Inflammatory macrophage treated with lipopolysaccharide for 4 hours (primary cell): ENCODE results near the gene TM4SF18.
"Not testable (repeated sequence)": the region's sequence is repeated elsewhere in the genome, so short reads cannot be mapped to it uniquely, and the experiment has no call there.

Experiments used
- DNase-seq: peaks from one replicate; pipeline ENCODE4 v3.0.0-alpha.2; 2020

The TM4SF18 gene, protein sequence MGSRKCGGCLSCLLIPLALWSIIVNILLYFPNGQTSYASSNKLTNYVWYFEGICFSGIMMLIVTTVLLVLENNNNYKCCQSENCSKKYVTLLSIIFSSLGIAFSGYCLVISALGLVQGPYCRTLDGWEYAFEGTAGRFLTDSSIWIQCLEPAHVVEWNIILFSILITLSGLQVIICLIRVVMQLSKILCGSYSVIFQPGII

DNA sequence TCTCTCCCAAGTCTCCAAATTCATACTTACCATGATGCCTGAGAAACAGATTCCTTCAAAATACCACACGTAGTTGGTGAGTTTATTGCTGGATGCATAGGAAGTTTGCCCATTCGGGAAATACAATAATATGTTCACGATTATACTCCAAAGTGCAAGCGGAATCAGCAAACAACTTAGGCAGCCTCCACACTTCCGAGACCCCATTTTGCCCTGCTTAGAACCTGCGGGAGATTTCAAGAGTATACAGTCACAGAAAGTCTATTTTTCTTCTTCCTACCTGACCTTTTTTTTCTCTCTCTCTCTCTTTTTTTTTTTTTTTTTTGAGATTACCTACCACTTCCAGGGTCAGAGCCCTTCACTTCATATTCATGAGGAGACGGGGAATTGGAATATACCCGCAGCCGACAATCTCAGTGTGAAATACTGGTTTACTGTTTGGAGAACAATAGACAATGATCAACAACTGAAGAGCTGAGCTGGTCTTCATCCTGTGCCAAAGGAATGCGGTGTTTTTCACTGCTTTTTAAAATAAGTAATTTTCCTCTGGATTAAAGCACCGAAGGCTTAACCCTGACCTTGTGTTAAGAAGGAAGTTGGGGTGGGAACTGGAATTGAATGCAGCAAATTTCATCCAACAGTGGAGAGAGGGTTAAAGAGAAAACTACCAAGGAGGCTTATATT is at the start of gene TM4SF18:
Gene TM4SF18, minus strand, starts transcription at position 461 of the 684 bp plus-strand sequence. Its CDS starts 254 bp downstream, at position 207.
- DNase-seq = no peak

DNA sequence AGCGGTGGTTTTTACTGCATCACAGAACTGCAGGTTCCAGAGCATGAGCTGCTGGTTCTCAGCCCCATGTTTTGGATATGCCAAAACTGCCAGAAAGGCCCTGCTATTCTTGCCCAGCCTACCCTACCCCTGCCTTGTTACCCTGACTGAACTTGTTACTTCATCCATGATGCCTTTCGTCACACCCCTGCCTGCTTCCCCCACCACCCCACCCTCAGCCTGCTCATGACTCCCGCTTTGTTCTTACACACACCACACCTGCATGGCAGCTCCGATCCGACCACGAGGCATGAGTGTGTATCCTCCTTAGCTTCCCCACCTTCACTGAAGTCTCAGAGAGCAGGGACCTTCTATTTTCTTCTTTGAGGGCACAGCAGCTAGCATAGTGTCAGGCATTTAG is 49.1 kb upstream of the TM4SF18 start:
- no peak for DNase-seq

- DNase-seq = no peak
Observed at GRCh38 chr3:149382101-149382467, 48.6 kb upstream of the TM4SF18 start.

DNA sequence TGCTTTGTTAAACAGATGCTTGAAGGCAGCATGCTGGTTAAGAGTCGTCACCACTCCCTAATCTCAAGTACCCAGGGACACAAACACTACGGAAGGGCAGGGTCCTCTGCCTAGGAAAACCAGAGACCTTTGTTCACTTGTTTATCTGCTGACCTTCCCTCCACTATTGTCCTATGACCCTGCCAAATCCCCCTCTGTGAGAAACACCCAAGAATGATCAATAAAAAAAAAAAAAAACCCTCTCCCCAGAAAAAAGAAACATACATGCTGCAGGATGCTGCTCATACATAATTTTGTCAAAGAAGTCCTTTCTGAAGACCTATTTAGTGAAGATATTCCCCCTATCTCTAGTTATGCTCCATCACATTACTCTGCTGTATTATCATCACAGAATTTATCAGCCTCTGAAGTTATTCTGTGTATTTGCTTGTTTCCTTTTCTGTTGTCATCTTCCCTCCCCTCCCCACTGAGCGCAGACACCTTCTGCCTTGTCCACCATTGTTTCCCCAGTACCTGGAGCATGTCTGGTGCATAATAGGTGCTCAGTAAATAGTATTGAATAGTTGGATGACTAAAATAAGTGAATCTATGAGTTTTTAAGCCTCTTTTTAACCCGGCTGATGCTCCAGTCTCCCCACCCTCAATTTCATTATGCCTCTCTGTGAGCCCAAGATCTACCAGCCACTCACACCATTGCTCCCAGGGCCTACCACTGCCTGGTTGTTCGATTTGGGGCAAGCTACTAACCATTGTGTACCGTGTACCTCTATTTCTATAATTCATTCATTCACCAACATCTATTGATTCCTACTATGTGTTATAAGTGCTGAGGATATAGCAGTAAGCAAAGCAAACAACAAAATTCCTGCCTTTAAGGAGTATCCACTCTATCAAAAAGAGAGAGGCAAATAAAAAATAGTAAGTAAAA is 48.0 kb upstream of the TM4SF18 start:
- DNase-seq = no peak

- not testable (repeated sequence) for DNase-seq
Observed at GRCh38 chr3:149380220-149380619, 46.8 kb upstream of the TM4SF18 start.

GRCh38 chr3:149378478-149379309 is 45.3 kb upstream of the TM4SF18 start:
- no peak for DNase-seq

DNA sequence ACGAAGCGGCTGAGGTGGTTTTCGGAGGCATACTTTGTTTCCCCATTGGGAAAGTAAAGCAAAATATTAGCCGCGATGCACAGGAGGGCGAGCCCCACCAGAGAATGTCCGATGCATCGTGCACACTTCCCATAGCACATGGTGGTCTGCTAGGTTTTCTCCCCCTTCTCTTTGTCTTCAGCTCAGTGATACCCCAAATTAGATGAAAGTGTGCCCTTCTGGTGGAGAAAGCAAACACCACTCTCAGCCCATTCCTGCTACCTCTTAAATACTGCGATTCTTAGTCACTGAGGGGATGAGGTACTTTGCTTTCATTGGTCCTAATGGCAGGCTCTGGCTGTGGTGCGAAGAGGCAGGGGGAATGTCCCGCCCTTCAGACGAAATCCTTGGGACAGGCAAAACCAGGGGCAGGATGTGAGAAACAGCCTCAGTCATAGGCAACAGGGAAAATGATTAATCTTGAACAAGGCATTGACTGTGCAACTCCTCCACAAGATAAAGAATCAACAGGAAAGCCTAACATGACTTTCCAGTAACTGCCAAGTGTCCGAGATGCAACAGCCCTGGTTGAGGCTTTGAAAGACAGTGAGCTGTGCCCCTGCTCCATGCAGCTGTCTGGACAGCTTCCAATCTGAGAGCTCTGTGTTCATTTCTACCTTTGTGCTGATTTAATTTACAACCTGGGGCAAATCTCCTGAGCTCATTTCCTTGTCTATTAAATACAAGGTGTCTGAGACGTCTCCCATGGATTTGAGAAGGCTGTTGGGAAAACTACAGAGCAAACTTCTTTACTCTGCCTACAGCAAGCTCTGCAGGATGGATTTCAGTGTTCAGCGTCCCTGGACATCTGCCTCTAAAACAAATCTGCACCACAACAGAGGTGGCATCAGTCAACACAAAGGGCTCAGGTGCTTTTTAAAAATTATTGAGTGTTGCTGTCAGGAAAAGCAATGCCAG is 44.2 kb upstream of the TM4SF18 start, which contains the start of gene TM4SF1:
Gene TM4SF1, minus strand, starts transcription at position 242 of the 957 bp plus-strand sequence. Its CDS starts 102 bp downstream, at position 140.
- no peak for DNase-seq

DNA sequence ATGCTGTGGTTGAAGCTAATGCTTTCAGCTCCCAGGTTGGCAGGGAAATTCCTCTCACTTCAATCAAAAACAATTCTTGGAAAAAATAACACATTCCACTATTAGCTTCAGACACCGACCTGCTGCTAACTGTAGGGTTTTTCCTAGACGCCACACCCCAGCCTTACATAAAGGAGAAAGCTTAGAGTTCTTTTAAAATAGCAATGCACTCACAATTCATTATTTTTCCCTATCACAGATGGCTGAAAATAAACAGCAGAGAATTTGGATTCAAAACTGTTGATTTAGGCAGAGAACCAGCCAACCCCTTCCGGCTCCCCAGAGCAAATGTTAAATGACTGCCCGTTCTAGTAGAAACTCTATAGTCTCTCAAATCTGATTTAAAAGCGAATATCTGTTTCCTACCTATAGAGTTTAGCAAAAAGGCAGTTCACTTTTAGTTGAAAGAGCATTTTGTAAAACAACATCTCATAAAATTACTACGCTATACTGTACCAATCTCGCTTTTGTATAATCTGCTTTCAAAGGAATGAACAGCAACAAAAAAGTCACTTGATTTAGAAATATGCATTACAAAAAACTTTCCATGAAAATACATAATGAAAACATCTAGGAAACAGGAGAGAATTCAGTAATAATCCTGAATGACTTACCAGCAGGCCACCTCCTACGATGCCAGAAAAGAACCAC is 43.4 kb upstream of the TM4SF18 start:
- no peak for DNase-seq

DNA sequence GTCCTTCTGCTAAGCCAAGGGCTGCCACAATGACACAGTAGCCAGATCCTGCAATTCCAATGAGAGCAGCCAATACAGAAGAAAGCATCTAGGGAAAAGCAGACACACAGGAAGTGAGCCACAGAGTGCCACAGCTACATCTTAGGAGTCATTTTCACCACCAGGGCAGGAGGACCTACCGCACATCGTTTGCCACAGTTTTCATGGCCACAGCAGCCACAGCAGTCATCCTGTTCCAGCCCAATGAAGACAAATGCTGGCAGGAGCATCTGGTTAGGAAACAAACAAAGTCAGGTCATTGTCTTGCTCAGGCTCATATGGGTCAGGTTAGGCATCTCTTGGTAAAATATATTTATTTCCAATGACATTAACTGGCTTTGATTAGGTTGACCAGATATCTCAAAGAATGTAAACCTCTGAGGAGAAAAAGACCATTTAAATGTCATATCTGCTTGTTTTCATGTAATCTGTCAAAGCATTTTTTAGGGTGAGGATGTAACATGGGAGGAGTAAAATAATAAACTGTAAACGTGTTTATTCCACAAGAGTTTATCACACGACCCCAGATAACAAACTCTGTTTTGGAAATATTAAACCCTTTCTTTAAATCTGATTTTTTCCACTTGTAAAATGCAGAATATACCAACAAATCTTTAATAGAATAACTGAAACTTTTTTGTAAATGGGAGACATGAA is 42.2 kb upstream of the TM4SF18 start:
- DNase-seq = no peak

DNA sequence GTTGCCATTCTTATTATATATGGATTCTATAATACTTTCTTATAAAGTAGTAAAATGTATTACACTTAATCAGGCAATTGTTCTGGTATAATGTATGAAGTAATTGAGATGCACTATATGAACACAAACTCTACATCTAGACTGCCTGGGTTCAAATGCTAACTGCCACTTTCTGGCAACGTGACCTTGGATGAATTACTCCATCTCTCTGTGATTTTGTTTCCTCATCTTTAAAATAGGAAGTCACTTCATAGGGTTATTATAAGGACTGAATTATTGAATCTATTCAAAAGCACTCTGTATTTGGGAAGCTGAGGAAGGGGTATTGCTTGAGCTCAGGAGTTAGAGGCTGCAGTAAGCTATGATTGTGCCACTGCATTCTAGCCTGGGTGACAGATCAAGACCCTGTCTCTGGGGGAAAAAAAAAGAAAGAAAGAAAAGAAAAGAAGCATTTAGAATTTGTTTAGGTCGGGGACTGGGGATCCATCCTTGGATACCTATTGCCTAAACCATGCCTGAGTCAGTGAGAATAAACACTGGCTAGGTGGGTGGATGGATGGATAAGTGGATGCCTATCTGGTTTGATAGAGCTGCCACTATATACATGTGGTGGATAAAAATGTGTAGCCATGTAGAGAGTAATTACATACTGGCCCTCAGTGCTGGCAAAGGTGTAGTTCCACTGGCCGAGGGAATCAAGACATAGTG is 41.5 kb upstream of the TM4SF18 start:
- peak; percentile 62 for DNase-seq

DNA sequence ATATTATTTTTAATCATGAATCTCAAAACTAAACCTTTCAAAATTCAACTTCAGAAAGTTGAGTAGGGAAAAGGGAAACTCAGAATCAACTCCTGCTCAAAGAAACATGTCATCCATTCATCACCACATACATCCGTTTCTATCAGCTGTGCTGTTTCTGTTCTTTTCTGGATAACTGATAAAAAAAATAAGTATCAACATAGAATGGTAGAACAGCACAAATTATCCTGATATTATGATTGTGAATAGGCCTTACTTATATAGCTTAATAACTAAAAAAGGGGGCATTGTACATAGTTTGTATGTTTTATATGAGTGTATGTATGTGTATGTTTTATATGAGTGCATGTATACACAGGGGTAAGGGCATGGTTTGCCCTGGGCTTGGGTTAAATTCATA is 41.0 kb upstream of the TM4SF18 start:
- no peak for DNase-seq

DNA sequence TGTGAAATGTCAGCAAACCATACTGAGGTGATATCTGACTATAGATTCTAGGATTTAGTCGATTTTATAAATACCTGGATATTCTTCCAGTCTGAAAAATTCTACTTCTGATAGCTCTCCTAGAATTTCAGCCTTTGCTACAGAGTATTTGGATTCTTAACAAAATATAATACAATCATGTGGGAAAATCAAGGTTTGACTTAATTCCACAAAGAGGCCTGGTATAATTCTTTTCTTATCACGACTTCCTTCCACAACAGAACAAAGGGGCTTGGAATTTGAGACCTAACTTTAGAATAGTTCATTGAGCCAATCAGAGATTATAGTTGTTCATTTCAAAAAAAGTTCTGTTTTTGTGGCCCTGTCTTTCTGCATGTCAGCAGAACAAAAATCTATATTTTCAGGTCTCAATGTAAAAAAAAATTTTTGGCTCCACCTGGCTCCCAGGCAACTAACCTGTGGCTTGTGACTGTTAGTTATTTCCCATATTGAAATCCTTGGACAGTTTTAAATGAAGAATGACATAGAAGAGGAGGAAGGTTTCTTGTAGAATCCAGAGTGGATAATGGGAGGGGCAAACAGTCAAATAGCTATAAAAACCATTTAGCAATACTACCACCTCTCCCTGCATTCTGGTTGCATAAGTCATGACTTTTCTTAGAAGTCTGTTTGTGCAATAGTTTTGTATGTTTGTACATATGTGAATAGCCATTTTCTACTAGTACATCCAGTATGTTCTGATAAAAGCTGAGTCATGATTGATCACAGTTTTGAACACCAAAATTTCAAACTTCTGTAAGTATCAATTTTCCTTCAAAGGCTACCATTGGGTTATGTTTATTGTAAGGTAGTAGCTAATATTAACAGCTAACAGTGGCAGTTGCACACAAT is 40.0 kb upstream of the TM4SF18 start:
- DNase-seq = peak; percentile 93

GRCh38 chr3:149371723-149372114 is 38.3 kb upstream of the TM4SF18 start:
- DNase-seq = no peak

- peak; percentile 60 for DNase-seq
Observed at GRCh38 chr3:149371001-149371722, 37.7 kb upstream of the TM4SF18 start.

DNA sequence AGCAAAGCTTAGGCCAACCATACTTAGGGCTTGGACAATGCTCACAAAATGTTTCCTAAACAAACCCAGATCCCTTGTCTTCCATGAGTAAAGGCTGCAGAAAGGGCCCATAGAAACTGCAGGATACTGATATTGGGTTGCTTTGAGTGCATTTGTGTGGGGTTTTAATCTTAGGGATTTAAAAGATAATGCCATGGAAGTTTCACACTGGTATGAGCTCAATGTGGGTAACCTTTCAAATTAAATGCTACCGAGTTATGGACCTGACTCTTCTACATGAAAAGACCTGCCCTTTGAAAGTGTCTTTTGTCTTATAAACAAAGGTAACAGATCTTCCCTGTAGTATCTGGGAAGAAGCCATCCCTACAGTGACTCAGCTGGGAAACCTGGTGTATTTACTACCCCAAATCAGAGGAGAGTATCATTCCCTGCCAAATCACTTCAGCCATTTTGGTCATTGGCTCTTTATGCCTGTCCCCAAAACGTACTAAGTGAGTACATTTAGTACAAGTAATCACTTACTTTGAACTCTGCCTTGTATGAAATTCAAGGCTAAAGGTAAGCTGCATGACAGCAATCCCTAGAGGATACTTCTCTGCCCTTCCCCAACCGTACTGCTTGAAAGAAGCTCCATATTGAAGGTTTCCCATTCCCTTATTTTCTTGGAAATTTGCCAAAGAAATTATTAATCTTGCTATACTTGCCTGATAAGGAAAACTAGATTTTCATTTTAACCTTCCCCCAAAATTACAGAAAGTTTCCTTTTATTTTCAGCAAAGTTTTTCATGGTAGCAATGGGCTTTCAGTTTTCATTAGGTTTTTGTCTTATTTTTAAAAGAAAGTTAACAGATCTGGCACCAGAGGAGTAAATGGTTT is 36.8 kb upstream of the TM4SF18 start:
- DNase-seq = no peak

DNA sequence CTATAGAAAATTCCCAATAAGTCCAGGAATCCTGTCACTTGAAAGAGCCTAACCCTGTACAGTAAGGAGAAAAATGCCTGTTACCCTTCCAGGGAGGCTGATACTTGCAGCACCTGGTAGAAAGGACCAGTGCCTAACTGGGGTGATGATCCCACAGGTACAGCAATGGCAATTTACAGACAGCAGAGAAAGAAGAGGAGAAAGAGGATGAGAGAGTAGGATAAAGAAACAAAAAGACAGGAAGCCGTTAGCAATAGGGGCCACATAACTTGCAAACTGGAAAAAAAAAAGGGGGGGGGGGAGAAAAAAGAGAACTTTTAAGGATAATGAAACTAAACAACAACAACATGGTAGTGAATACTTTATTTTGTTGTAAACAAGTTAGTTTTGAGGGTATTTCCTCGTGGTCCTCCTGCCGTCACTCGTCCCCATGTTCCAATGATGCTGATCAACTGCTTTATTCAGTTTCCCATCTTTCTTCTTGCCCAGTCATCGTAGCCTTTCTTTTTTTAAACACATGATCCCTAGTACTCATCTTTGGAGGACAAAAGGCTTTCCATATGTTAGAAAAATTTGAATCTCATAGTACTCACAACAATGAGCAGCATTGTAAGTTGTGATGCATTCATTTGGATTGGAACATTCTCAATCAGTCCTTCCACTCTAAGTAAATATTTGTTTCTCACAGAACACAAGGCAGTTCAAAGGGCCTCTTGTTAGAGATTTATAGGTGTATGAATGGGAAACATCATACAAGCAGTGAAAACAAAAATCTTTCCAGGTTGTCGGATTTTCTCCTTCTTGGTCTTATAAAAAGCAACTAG is 35.5 kb upstream of the TM4SF18 start:
- no peak for DNase-seq
